Measurements from ENCODE around the gene DNAH14.

DNA sequence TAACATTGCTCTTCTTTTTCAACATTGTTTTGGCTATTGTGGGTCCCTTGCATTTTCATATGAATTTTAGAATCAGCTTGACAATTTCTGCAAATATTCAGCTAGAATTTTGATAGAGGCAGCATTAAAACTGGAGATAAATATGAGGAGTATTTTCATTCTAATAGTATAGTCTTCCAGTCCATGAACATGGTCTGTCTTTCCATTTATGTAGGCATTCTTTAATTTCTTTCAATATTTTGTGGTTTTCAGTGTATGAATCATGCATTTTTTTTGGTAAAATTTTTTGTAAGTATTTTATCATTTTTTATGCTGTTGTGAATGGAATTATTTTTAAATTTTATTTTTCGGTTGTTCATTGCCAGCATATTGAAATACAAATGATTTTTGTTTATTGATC is 97.2 kb downstream of the DNAH14 start:
- TF ChIP-seq ZNF274 (IDR thresholded peaks at IDR 0.05; ENCODE audit: low read depth, low read length) (no peak), SUZ12 (IDR thresholded peaks at IDR 0.05; ENCODE audit: extremely low read depth, insufficient read depth, insufficient read length) (no peak)

Measured in NT2/D1 (cell line).